HCT116 (cell line): Measurements from ENCODE around the gene INSR. TPM values are rescaled to one million over a fixed set of nuclear protein-coding genes. Genes with fewer than 3 reads are reported as not detected.

Experiments
- ATAC-seq: fragments of 200-7000 bp; cut with Tn5 transposase; 2 replicates; pipeline ENCODE4 v1.9.1; 2020; ENCODE audit warnings: mild to moderate bottlenecking, moderate library complexity
- BruUV-seq: library from RNA; stranded (reverse); fragments of 400-500 nt; replicated peaks from 2 replicates; lab custom pipeline; 2021; lab: Mats Ljungman, UMichigan
- CTCF ChIA-PET: fragments of 300-600 bp; sonication (Branson Sonifier 250); formaldehyde crosslinking; loops from one replicate; lab custom pipeline; 2021; ENCODE audit warnings: antibody characterized with exemption; lab: Charles Lee
- POLR2A ChIA-PET: fragments of 300-600, 350-600 bp; sonication (Branson Sonifier 250); formaldehyde crosslinking; loops from one replicate; lab custom pipeline; 2021; ENCODE audit warnings: antibody characterized with exemption; lab: Charles Lee
- RAD21 ChIA-PET, 2 experiments: fragments of 300-600 bp; sonication (Branson Sonifier 250); formaldehyde crosslinking; loops; one replicate each; lab custom pipeline; 2023; ENCODE audit warnings: low total read pairs in 2 of 2; ENCODE audit not compliant: uncharacterized antibody in 2 of 2, unreplicated experiment in 2 of 2, low non-redundant PET in 1 of 2; lab: Charles Lee
- DNase-seq: peaks from one replicate; pipeline ENCODE4 v3.0.0-alpha.2; 2010; ENCODE audit warnings: low read depth, low spot score
- H2AFZ ChIP-seq: fragments of 200-600 bp; shearing (Covaris generic), sonication (generic); 2 replicates; pipeline ENCODE4 v1.6.1; 2017; ENCODE audit warnings: low read depth, mixed run types, mixed read lengths, antibody characterized with exemption, low read length; ENCODE audit not compliant: poor library complexity, severe bottlenecking
- H3K27ac ChIP-seq: 2 replicates; pipeline ENCODE4 v1.5.1; 2012; ENCODE audit warnings: low read depth, low read length
- H3K27me3 ChIP-seq: fragments of 200-600 bp; sonication (generic); 2 replicates; pipeline ENCODE4 v1.6.1; 2016; ENCODE audit warnings: mixed run types, low read length, mixed read lengths; ENCODE audit not compliant: insufficient read depth
- H3K36me3 ChIP-seq, 2 experiments: fragments of 200-500 bp in 1 of 2; fragments of 200-600 bp in 1 of 2; sonication (Bioruptor generic) in 1 of 2; sonication (generic) in 1 of 2; 2 replicates each; pipeline versions ENCODE4 v1.5.1 to v1.6.1; 2014 to 2016; ENCODE audit warnings: low read length in 2 of 2, inconsistent platforms in 1 of 2, mixed read lengths in 1 of 2, mixed run types in 1 of 2; ENCODE audit not compliant: insufficient read depth in 2 of 2, control insufficient read depth in 1 of 2
- H3K4me1 ChIP-seq, 2 experiments: fragments of 200-600 bp in 1 of 2; sonication (generic) in 1 of 2; 2 replicates each; pipeline versions ENCODE4 v1.5.1 to v1.6.1; 2012 to 2017; ENCODE audit warnings: low read length in 2 of 2, inconsistent platforms in 1 of 2, mild to moderate bottlenecking in 1 of 2, mixed read lengths in 1 of 2, mixed run types in 1 of 2, moderate library complexity in 1 of 2; ENCODE audit not compliant: insufficient read depth in 2 of 2, control insufficient read depth in 1 of 2
- H3K4me2 ChIP-seq: fragments of 200-600 bp; sonication (generic); 2 replicates; pipeline ENCODE4 v1.6.1; 2017; ENCODE audit warnings: mixed run types, low read length, mixed read lengths
- H3K4me3 ChIP-seq, 2 experiments: fragments of 200-600 bp in 1 of 2; sonication (generic) in 1 of 2; replicated peaks in 1 of 2; 2 replicates each; pipeline ENCODE4 v1.5.1; 2011 to 2016; ENCODE audit warnings: low read length in 2 of 2, control low read depth in 1 of 2, low read depth in 1 of 2, mild to moderate bottlenecking in 1 of 2, mixed read lengths in 1 of 2, mixed run types in 1 of 2
- H3K79me2 ChIP-seq: fragments of 200-600 bp; sonication (generic); 2 replicates; pipeline ENCODE4 v1.6.1; 2017; ENCODE audit warnings: mild to moderate bottlenecking, mixed run types, low read length, moderate library complexity, mixed read lengths; ENCODE audit not compliant: insufficient read depth
- H3K9ac ChIP-seq: fragments of 200-600 bp; sonication (generic); 2 replicates; pipeline ENCODE4 v1.6.1; 2016; ENCODE audit warnings: low read length, mixed read lengths
- H3K9me2 ChIP-seq: fragments of 200-600 bp; sonication (generic), shearing (Covaris generic); 2 replicates; pipeline ENCODE4 v1.6.1; 2017; ENCODE audit warnings: mixed run types, mild to moderate bottlenecking, moderate library complexity; ENCODE audit not compliant: insufficient read depth
- H3K9me3 ChIP-seq, 2 experiments: fragments of 200-500 bp in 1 of 2; fragments of 200-600 bp in 1 of 2; sonication (Bioruptor generic) in 1 of 2; sonication (generic) in 1 of 2; 2 replicates each; pipeline ENCODE4 v1.6.1; 2014 to 2017; ENCODE audit warnings: low read length in 2 of 2, mixed read lengths in 2 of 2, inconsistent platforms in 1 of 2, low read depth in 1 of 2, mild to moderate bottlenecking in 1 of 2, mixed run types in 1 of 2, moderate library complexity in 1 of 2; ENCODE audit not compliant: control insufficient read depth in 1 of 2, insufficient read depth in 1 of 2
- H4K20me1 ChIP-seq: fragments of 200-600 bp; sonication (generic), shearing (Covaris generic); 2 replicates; pipeline ENCODE4 v1.6.1; 2017; ENCODE audit warnings: mixed run types, mild to moderate bottlenecking, moderate library complexity; ENCODE audit not compliant: insufficient read depth
- CBX3 ChIP-seq: IDR thresholded peaks from 2 replicates; pipeline ENCODE4 v1.6.1; 2012; ENCODE audit warnings: low read depth
- CEBPB ChIP-seq: IDR thresholded peaks from 2 replicates; pipeline ENCODE4 v1.6.1; 2012; ENCODE audit warnings: low read depth
- EGR1 ChIP-seq: IDR thresholded peaks from 2 replicates; pipeline ENCODE4 v1.6.1; 2012; ENCODE audit warnings: low read depth
- ELF1 ChIP-seq: IDR thresholded peaks from 2 replicates; pipeline ENCODE4 v1.6.1; 2012; ENCODE audit warnings: low read depth, borderline replicate concordance
- EZH2 ChIP-seq: fragments of 200-600 bp; sonication (generic); IDR thresholded peaks from 2 replicates; pipeline ENCODE4 v1.6.1; 2017; ENCODE audit warnings: antibody characterized with exemption, mixed run types
- EZH2phosphoT487 ChIP-seq: fragments of 200-600 bp; IDR thresholded peaks from 2 replicates; pipeline ENCODE4 v1.6.1; 2018; ENCODE audit warnings: antibody characterized with exemption, borderline replicate concordance
- FOSL1 ChIP-seq: IDR thresholded peaks from 2 replicates; pipeline ENCODE4 v1.6.1; 2012; ENCODE audit warnings: low read depth
- JUND ChIP-seq: IDR thresholded peaks from 2 replicates; pipeline ENCODE4 v1.6.1; 2012
- MAX ChIP-seq: IDR thresholded peaks from 2 replicates; pipeline ENCODE4 v1.6.1; 2012
- POLR2A ChIP-seq: IDR thresholded peaks from 2 replicates; pipeline ENCODE4 v1.7.0; 2011; ENCODE audit warnings: borderline replicate concordance; ENCODE audit not compliant: insufficient read depth, insufficient read length; ENCODE audit errors: extremely low read depth
- POLR2AphosphoS5 ChIP-seq: IDR thresholded peaks from 2 replicates; pipeline ENCODE4 v1.6.1; 2011; ENCODE audit warnings: mild to moderate bottlenecking, low read depth, low read length, moderate library complexity
- RAD21 ChIP-seq: IDR thresholded peaks from 2 replicates; pipeline ENCODE4 v1.6.1; 2012; ENCODE audit warnings: low read depth, mild to moderate bottlenecking
- TCF7L2 ChIP-seq: IDR thresholded peaks from 2 replicates; pipeline ENCODE4 v1.7.0; 2011; ENCODE audit warnings: borderline replicate concordance, inconsistent platforms; ENCODE audit not compliant: insufficient read depth, insufficient read length; ENCODE audit errors: extremely low read depth
- ZFX ChIP-seq: fragments of 450-650 bp; IDR thresholded peaks from 2 replicates; pipeline ENCODE4 v1.6.1; 2017
- intact Hi-C: fragments of 100-400 bp; cut with micrococcal nuclease; formaldehyde crosslinking; loops from 2 replicates; pipeline ENCODE4 v1.10.0; 2022
- total RNA-seq: library from RNA; stranded (reverse); gene quantifications from one replicate; pipeline ENCODE4 v1.2.1, GENCODE V29; 2021; ENCODE audit not compliant: unreplicated experiment
- TF ChIP-seq, protein P1 (sequence below): IDR thresholded peaks from 2 replicates; pipeline ENCODE4 v1.6.1; 2012
- TF ChIP-seq, protein P2 (sequence below): IDR thresholded peaks from 2 replicates; pipeline ENCODE4 v1.6.1; 2012; ENCODE audit warnings: low read depth
- TF ChIP-seq, protein P3 (sequence below), 3 experiments: fragments of 200-600 bp in 1 of 3; sonication (generic) in 1 of 3; IDR thresholded peaks in 2 of 3; conservative IDR thresholded peaks in 1 of 3; 2 replicates each; pipeline ENCODE4 v1.5.1; 2012 to 2017; ENCODE audit warnings: low read depth in 2 of 3, low read length in 2 of 3, antibody characterized with exemption in 1 of 3, borderline replicate concordance in 1 of 3, control low read depth in 1 of 3, mild to moderate bottlenecking in 1 of 3, mixed read lengths in 1 of 3, mixed run types in 1 of 3, moderate library complexity in 1 of 3; ENCODE audit not compliant: insufficient read depth in 1 of 3
- TF ChIP-seq, protein P4 (sequence below): IDR thresholded peaks from 2 replicates; pipeline ENCODE4 v1.6.1; 2011; ENCODE audit warnings: mild to moderate bottlenecking, low read length, moderate library complexity; ENCODE audit not compliant: insufficient replicate concordance; ENCODE audit errors: extremely low read depth

Gene INSR
- total RNA-seq, 1 experiment from 2014 or later = 25.4 TPM

GRCh38 chr19:7272856-7273578 lies 21.2 kb downstream of the INSR start:
- no peaks in the 10 kb centered on the region for H3K27me3 ChIP-seq
- intact Hi-C loops = no loop called here
- TF ChIP-seq, protein P1, sequence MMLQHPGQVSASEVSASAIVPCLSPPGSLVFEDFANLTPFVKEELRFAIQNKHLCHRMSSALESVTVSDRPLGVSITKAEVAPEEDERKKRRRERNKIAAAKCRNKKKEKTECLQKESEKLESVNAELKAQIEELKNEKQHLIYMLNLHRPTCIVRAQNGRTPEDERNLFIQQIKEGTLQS = no peak
- TF ChIP-seq ELF1 (no peak), CEBPB (no peak), JUND (no peak), ZFX (no peak), EZH2phosphoT487 (no peak), EGR1 (no peak), FOSL1 (no peak), EZH2 (no peak), RAD21 (no peak), TCF7L2 (no peak), CBX3 (no peak), POLR2AphosphoS5 (no peak), POLR2A (no peak), MAX (no peak)
- TF ChIP-seq, protein P2, sequence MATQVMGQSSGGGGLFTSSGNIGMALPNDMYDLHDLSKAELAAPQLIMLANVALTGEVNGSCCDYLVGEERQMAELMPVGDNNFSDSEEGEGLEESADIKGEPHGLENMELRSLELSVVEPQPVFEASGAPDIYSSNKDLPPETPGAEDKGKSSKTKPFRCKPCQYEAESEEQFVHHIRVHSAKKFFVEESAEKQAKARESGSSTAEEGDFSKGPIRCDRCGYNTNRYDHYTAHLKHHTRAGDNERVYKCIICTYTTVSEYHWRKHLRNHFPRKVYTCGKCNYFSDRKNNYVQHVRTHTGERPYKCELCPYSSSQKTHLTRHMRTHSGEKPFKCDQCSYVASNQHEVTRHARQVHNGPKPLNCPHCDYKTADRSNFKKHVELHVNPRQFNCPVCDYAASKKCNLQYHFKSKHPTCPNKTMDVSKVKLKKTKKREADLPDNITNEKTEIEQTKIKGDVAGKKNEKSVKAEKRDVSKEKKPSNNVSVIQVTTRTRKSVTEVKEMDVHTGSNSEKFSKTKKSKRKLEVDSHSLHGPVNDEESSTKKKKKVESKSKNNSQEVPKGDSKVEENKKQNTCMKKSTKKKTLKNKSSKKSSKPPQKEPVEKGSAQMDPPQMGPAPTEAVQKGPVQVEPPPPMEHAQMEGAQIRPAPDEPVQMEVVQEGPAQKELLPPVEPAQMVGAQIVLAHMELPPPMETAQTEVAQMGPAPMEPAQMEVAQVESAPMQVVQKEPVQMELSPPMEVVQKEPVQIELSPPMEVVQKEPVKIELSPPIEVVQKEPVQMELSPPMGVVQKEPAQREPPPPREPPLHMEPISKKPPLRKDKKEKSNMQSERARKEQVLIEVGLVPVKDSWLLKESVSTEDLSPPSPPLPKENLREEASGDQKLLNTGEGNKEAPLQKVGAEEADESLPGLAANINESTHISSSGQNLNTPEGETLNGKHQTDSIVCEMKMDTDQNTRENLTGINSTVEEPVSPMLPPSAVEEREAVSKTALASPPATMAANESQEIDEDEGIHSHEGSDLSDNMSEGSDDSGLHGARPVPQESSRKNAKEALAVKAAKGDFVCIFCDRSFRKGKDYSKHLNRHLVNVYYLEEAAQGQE = no peak
- TF ChIP-seq, protein P3, sequence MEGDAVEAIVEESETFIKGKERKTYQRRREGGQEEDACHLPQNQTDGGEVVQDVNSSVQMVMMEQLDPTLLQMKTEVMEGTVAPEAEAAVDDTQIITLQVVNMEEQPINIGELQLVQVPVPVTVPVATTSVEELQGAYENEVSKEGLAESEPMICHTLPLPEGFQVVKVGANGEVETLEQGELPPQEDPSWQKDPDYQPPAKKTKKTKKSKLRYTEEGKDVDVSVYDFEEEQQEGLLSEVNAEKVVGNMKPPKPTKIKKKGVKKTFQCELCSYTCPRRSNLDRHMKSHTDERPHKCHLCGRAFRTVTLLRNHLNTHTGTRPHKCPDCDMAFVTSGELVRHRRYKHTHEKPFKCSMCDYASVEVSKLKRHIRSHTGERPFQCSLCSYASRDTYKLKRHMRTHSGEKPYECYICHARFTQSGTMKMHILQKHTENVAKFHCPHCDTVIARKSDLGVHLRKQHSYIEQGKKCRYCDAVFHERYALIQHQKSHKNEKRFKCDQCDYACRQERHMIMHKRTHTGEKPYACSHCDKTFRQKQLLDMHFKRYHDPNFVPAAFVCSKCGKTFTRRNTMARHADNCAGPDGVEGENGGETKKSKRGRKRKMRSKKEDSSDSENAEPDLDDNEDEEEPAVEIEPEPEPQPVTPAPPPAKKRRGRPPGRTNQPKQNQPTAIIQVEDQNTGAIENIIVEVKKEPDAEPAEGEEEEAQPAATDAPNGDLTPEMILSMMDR (IDR thresholded peaks at IDR 0.05 in 2 of 3, conservative IDR thresholded peaks at IDR 0.05 in 1 of 3; ENCODE audit: borderline replicate concordance in 1 of 3, insufficient read depth in 1 of 3, low read depth in 2 of 3, low read length in 2 of 3) = no peak
- TF ChIP-seq, protein P4, sequence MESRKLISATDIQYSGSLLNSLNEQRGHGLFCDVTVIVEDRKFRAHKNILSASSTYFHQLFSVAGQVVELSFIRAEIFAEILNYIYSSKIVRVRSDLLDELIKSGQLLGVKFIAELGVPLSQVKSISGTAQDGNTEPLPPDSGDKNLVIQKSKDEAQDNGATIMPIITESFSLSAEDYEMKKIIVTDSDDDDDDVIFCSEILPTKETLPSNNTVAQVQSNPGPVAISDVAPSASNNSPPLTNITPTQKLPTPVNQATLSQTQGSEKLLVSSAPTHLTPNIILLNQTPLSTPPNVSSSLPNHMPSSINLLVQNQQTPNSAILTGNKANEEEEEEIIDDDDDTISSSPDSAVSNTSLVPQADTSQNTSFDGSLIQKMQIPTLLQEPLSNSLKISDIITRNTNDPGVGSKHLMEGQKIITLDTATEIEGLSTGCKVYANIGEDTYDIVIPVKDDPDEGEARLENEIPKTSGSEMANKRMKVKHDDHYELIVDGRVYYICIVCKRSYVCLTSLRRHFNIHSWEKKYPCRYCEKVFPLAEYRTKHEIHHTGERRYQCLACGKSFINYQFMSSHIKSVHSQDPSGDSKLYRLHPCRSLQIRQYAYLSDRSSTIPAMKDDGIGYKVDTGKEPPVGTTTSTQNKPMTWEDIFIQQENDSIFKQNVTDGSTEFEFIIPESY = no peak
- ChIA-PET CTCF (no interaction called here), POLR2A (no interaction called here), RAD21 (no interaction called here)
- no peak overlapping the region for H3K4me3 ChIP-seq
- no peaks in the 10 kb centered on the region for H3K9me2 ChIP-seq
- no peak overlapping the region for H3K4me2 ChIP-seq
- H3K9me3 ChIP-seq = no peaks in the 10 kb centered on the region
- no peaks in the 10 kb centered on the region for H3K36me3 ChIP-seq
- H3K27ac ChIP-seq = no peak overlapping the region
- no peaks in the 10 kb centered on the region for H4K20me1 ChIP-seq
- no peaks in the 10 kb centered on the region for H3K4me1 ChIP-seq
- no peak overlapping the region for H3K9ac ChIP-seq
- ATAC-seq = no peak
- no TSS peak for BruUV-seq
- H3K79me2 ChIP-seq = no peaks in the 10 kb centered on the region
- DNase-seq = no peak
- H2AFZ ChIP-seq = no peak overlapping the region
